Progenitor cell of endocrine pancreas (in vitro differentiated cells): ENCODE data around the gene C20orf204. TPM values are rescaled to one million over a fixed set of nuclear protein-coding genes. Genes with fewer than 3 reads are reported as not detected.
A peak's percentile ranks its signal among the peaks of the same experiment; 100 is the strongest.

Experiments
- DNase-seq: peaks from one replicate; pipeline ENCODE4 v3.0.0; 2021; ENCODE audit warnings: low spot score; ENCODE audit not compliant: unreplicated experiment
- H3K27ac Mint-ChIP-seq: 2 replicates; pipeline ENCODE4 v1.8.0; 2021; ENCODE audit warnings: mild to moderate bottlenecking, moderate library complexity, mixed read lengths
- H3K27me3 Mint-ChIP-seq: 2 replicates; pipeline ENCODE4 v1.8.0; 2021; ENCODE audit warnings: mixed read lengths
- H3K36me3 Mint-ChIP-seq: 2 replicates; pipeline ENCODE4 v1.8.0; 2022; ENCODE audit warnings: mixed read lengths; ENCODE audit not compliant: insufficient read depth
- H3K4me1 Mint-ChIP-seq: 2 replicates; pipeline ENCODE4 v1.8.0; 2021; ENCODE audit warnings: low read depth, mixed read lengths
- H3K4me3 Mint-ChIP-seq: 2 replicates; pipeline ENCODE4 v1.8.0; 2021; ENCODE audit warnings: low read depth, mild to moderate bottlenecking, moderate library complexity, mixed read lengths
- H3K9me3 Mint-ChIP-seq: 2 replicates; pipeline ENCODE4 v1.8.0; 2021; ENCODE audit warnings: low read depth, mixed read lengths
- CTCF ChIP-seq: fragments of 200-600 bp; sonication (generic); IDR thresholded peaks from one replicate; pipeline ENCODE4 v1.5.0; 2021; ENCODE audit warnings: antibody characterized with exemption, mild to moderate bottlenecking; ENCODE audit not compliant: unreplicated experiment
- total RNA-seq: library from RNA; stranded (reverse); gene quantifications from 2 replicates; pipeline ENCODE4 v1.2.1, GENCODE V29; 2021

C20orf204 gene
- total RNA-seq, 1 donor from 2014 or later: 3.3 TPM

GRCh38 chr20:64038224-64038564, 2.2 kb downstream of the C20orf204 start:
- Mint-ChIP-seq H3K4me1 (peaks cover 16% of the 10 kb centered on the region), H3K36me3 (peaks cover 7% of the 10 kb centered on the region), H3K9me3 (no peaks in the 10 kb centered on the region), H3K27ac (no peak overlapping the region), H3K4me3 (no peak overlapping the region), H3K27me3 (peaks cover 16% of the 10 kb centered on the region)
- no peak for TF ChIP-seq CTCF
- no peak for DNase-seq

GRCh38 chr20:64038565-64039292, 2.7 kb downstream of the C20orf204 start:
- Mint-ChIP-seq H3K36me3 (peaks cover 5% of the 10 kb centered on the region), H3K9me3 (no peaks in the 10 kb centered on the region), H3K27me3 (peaks cover 20% of the 10 kb centered on the region), H3K4me1 (peaks cover 16% of the 10 kb centered on the region), H3K4me3 (peak overlapping the region; percentile 60), H3K27ac (no peak overlapping the region)
- peak; percentile 78 for DNase-seq
- TF ChIP-seq CTCF: peak; percentile 66

- Mint-ChIP-seq H3K4me3 (peak overlapping the region; percentile 60), H3K36me3 (no peaks in the 10 kb centered on the region), H3K27ac (no peak overlapping the region), H3K9me3 (no peaks in the 10 kb centered on the region), H3K27me3 (peaks cover 28% of the 10 kb centered on the region), H3K4me1 (peaks cover 16% of the 10 kb centered on the region)
- no peak for DNase-seq
- TF ChIP-seq CTCF: no peak
These were observed 3.5 kb downstream of the C20orf204 start for GRCh38 chr20:64039293-64040160.

GRCh38 chr20:64040231-64041039, 4.5 kb downstream of the C20orf204 start:
- DNase-seq: no peak
- Mint-ChIP-seq H3K36me3 (no peaks in the 10 kb centered on the region), H3K27me3 (peaks cover 31% of the 10 kb centered on the region), H3K27ac (no peak overlapping the region), H3K4me1 (peaks cover 13% of the 10 kb centered on the region), H3K4me3 (no peak overlapping the region), H3K9me3 (no peaks in the 10 kb centered on the region)
- no peak for TF ChIP-seq CTCF
